Measurements from ENCODE around the gene SETD3. TPM values are rescaled to one million over a fixed set of nuclear protein-coding genes. Genes with fewer than 3 reads are reported as not detected.

Gene SETD3
- total RNA-seq, 4 donors from 2014 or later: 29.1 to 65.4 (median 36.3) TPM

GRCh38 chr14:99517643-99518381 is 37.2 kb upstream of the SETD3 start:
- DNase-seq: no peak
- Histone ChIP-seq H3K27me3 (no peaks in the 10 kb centered on the region), H3K9me3 (no peaks in the 10 kb centered on the region), H3K4me1 (peaks cover 2 to 21% (median 4%) of the 10 kb centered on the region in 3 donors), H3K27ac (no peak overlapping the region), H3K36me3 (peaks cover 0 to 64% (median 4%) of the 10 kb centered on the region in 3 donors), H3K4me3 (no peak overlapping the region)
- intact Hi-C loops (cut with DNase I): loop anchor here (2.0 kb wide), 1 partner anchor 111 kb away; no protein-coding TSS in a partner anchor
- TF ChIP-seq POLR2A (IDR thresholded peaks at IDR 0.05) (no peak), CTCF (IDR thresholded peaks at IDR 0.05) (no peak)
- WGBS, 2 donors: 75% methylated on average over 4 of the region's 16 CpGs; no CpG with 5 or more reads in 1 of the 2 donors

- no peaks in the 10 kb centered on the region for H3K9me3 ChIP-seq
- no peak overlapping the region for H3K4me3 ChIP-seq
- intact Hi-C loops (cut with DNase I): no loop called here
- peaks cover 0 to 13% (median 4%) of the 10 kb centered on the region in 3 donors for H3K4me1 ChIP-seq
- no peak overlapping the region for H3K27ac ChIP-seq
- no peaks in the 10 kb centered on the region for H3K27me3 ChIP-seq
- DNase-seq: no peak
- TF ChIP-seq CTCF (IDR thresholded peaks at IDR 0.05) (no peak), POLR2A (IDR thresholded peaks at IDR 0.05) (no peak)
- WGBS, 2 donors: 60 to 91% methylated on average over 2 to 4 of the region's 14 CpGs
- H3K36me3 ChIP-seq: peaks cover 0 to 69% (median 4%) of the 10 kb centered on the region in 3 donors
Observed at GRCh38 chr14:99516871-99517642, 36.4 kb upstream of the SETD3 start.

- 26 to 58% methylated on average over 9 to 14 of the region's 24 CpGs for WGBS, 2 donors
- TF ChIP-seq CTCF (IDR thresholded peaks at IDR 0.05) (no peak), POLR2A (IDR thresholded peaks at IDR 0.05) (no peak)
- DNase-seq: no peak
- Histone ChIP-seq H3K36me3 (peaks cover 0 to 69% (median 4%) of the 10 kb centered on the region in 3 donors), H3K27me3 (no peaks in the 10 kb centered on the region), H3K4me3 (no peak overlapping the region), H3K27ac (no peak overlapping the region), H3K9me3 (no peaks in the 10 kb centered on the region), H3K4me1 (peaks cover 0 to 18% (median 4%) of the 10 kb centered on the region in 3 donors)
- intact Hi-C loops (cut with DNase I): no loop called here
Observed at GRCh38 chr14:99516156-99516870, 35.7 kb upstream of the SETD3 start.

- DNase-seq: no peak
- H3K36me3 ChIP-seq: peaks cover 0 to 69% (median 10%) of the 10 kb centered on the region in 3 donors
Observed at GRCh38 chr14:99515301-99516155, 34.9 kb upstream of the SETD3 start.

More at GRCh38 chr14:99515301-99516155, 34.9 kb upstream of the SETD3 start:
- Histone ChIP-seq H3K4me1 (peaks cover 0 to 21% (median 4%) of the 10 kb centered on the region in 3 donors), H3K27me3 (no peaks in the 10 kb centered on the region), H3K27ac (no peak overlapping the region), H3K9me3 (no peaks in the 10 kb centered on the region), H3K4me3 (no peak overlapping the region)
- TF ChIP-seq POLR2A (IDR thresholded peaks at IDR 0.05) (no peak), CTCF (IDR thresholded peaks at IDR 0.05) (no peak)
- 75% methylated on average over 6 of the region's 27 CpGs; no CpG with 5 or more reads in 1 of the 2 donors for WGBS, 2 donors
- intact Hi-C loops (cut with DNase I): no loop called here
